Left lung (tissue), 10 donors: ENCODE data around the gene TPD52L1. TPM values are rescaled to one million over a fixed set of nuclear protein-coding genes. Genes with fewer than 3 reads are reported as not detected.
A peak's percentile ranks its signal among the peaks of the same experiment; 100 is the strongest.

Experiments
- ATAC-seq: fragments of 200-7000 bp; cut with Tn5 transposase; one replicate; pipeline ENCODE4 v1.9.1; 2020; ENCODE audit warnings: moderate library complexity
- DNase-seq, 4 donors: peaks; one replicate each; pipeline ENCODE4 v3.0.0-alpha.2; 2013 to 2020
- H3K27ac ChIP-seq, 2 donors: fragments of 200-600 bp; sonication (generic) in 1 of 2; one replicate each; pipeline versions ENCODE4 v1.5.0 to v1.8.0; 2020 to 2021
- H3K27me3 ChIP-seq, 2 donors: fragments of 200-600 bp; sonication (generic) in 1 of 2; one replicate each; pipeline versions ENCODE4 v1.5.0 to v1.8.0; 2020 to 2021
- H3K36me3 ChIP-seq, 2 donors: fragments of 200-600 bp; sonication (generic) in 1 of 2; one replicate each; pipeline versions ENCODE4 v1.5.0 to v1.8.0; 2020 to 2021
- H3K4me1 ChIP-seq, 2 donors: fragments of 200-600 bp; one replicate each; pipeline ENCODE4 v1.8.0; 2021
- H3K4me3 ChIP-seq, 2 donors: fragments of 200-600 bp; sonication (generic) in 1 of 2; one replicate each; pipeline versions ENCODE4 v1.5.0 to v1.8.0; 2020 to 2021; ENCODE audit warnings: mild to moderate bottlenecking in 1 of 2
- H3K9me3 ChIP-seq, 2 donors: fragments of 200-600 bp; sonication (generic) in 1 of 2; one replicate each; pipeline versions ENCODE4 v1.5.0 to v1.8.0; 2020 to 2021
- CTCF ChIP-seq, 2 donors: fragments of 200-600 bp; sonication (generic) in 1 of 2; IDR thresholded peaks; one replicate each; pipeline versions ENCODE4 v1.5.0 to v1.8.0; 2021; ENCODE audit warnings: antibody characterized with exemption in 2 of 2
- intact Hi-C, 2 donors: fragments of 100-400 bp; cut with DNase I; formaldehyde crosslinking; loops; one replicate each; pipeline versions ENCODE4 v1.11.2 to v1.14.2; 2022
- polyA plus RNA-seq, 6 donors: library from polyadenylated mRNA; unstranded; fragments of 120-200 nt; gene quantifications; one replicate each; pipeline ENCODE4 v1.2.1, GENCODE V29; 2013; ENCODE audit not compliant: insufficient read length in 6 of 6
- total RNA-seq, 2 donors: library from RNA; stranded (reverse); fragmentation: NEBNext Ultra II Directional; extraction: Animal tissue kit (Norgen Biotek cat#: 25700); gene quantifications; one replicate each; pipeline ENCODE4 v1.2.1, GENCODE V29; 2021
- donor health status: DM: no; HTN: yes; CAD: no.
- donor health status: DM: no; HTN: no; CAD: no.

The TPD52L1 gene
- total and polyA plus RNA-seq, 8 donors, result 17.4 to 125 (median 80.4) TPM

DNA sequence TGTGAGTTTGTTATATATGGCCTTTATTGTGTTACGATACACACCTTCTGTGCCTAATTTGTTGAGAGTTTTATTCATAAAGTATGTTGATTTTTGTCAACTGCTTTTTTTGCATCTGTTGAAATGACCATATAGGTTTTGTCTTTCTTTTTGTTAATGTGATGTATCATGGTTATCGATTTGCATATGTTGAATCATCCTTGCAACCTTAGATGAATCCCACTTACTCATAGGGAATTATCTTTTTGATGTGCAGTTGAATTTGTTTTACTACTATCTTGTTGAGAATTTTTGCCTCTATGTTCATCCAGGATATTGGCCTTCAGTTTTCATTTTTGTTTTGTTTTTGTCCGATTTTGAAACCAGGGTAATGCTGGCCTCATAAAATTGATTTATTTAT lies 45.7 kb upstream of the TPD52L1 start:
- no peak for DNase-seq
- Histone ChIP-seq H3K27ac (no peak overlapping the region), H3K4me3 (no peak overlapping the region), H3K27me3 (no peaks in the 10 kb centered on the region), H3K9me3 (peaks cover 0 to 34% of the 10 kb centered on the region in 2 donors), H3K36me3 (no peaks in the 10 kb centered on the region), H3K4me1 (no peaks in the 10 kb centered on the region)
- ATAC-seq, result no peak
- no peak for TF ChIP-seq CTCF (IDR thresholded peaks at IDR 0.05)
- intact Hi-C loops, result no loop called here

GRCh38 chr6:125110056-125110455 lies 43.5 kb upstream of the TPD52L1 start:
- no peak for TF ChIP-seq CTCF (IDR thresholded peaks at IDR 0.05)
- no peaks in the 10 kb centered on the region for H3K36me3 ChIP-seq
- peaks cover 0 to 34% of the 10 kb centered on the region in 2 donors for H3K9me3 ChIP-seq
- no peak overlapping the region for H3K4me3 ChIP-seq
- no peak for DNase-seq
- no peak for ATAC-seq
- intact Hi-C loops, result no loop called here
- no peak overlapping the region for H3K27ac ChIP-seq
- no peaks in the 10 kb centered on the region for H3K27me3 ChIP-seq
- H3K4me1 ChIP-seq, result no peaks in the 10 kb centered on the region

DNA sequence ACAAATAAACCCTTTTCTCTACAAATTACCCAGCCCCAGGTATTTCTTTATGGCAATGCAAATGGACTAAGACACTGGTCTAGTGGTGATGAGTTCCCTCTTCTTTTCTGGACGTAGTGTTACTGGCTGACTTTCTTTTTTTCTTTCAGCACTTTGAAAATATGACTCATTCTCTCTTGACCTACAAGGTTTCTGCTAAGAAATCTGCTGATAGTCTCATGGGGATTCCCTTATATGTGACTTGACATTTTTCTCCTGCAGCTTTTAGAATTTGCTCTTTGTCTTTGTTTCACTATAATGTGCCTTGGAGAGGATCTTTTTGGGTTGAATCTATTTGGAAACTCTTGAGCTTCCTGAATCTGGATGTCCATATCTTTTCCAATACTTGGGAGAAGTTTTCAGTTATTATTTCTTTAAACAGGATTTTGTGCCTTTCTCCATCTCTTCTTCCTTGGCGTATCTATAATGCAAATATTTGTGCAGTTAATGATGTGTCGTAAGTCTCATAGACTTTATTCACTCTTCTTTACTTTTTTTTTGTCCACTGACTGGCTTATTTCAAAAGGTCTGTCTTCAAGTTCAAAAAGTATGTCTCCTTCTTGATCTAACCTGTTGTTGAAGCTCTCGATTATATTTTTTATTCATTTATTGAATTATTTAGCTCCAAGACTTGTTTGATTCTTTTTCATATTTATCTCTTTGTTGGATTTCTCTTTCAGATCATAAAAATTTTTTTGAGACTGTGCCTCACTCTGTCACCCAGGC lies 42.2 kb upstream of the TPD52L1 start:
- ATAC-seq (no peak), DNase-seq (no peak)
- Histone ChIP-seq H3K36me3 (no peaks in the 10 kb centered on the region), H3K4me3 (no peak overlapping the region), H3K27me3 (no peaks in the 10 kb centered on the region), H3K4me1 (no peaks in the 10 kb centered on the region), H3K9me3 (peaks cover 0 to 34% of the 10 kb centered on the region in 2 donors), H3K27ac (no peak overlapping the region)
- no peak for TF ChIP-seq CTCF (IDR thresholded peaks at IDR 0.05)
- intact Hi-C loops, result no loop called here

GRCh38 chr6:125112934-125113333 lies 40.6 kb upstream of the TPD52L1 start:
- no peaks in the 10 kb centered on the region for H3K27me3 ChIP-seq
- no peak overlapping the region for H3K27ac ChIP-seq
- intact Hi-C loops, result no loop called here
- TF ChIP-seq CTCF (IDR thresholded peaks at IDR 0.05), result no peak
- H3K9me3 ChIP-seq, result peaks cover 0 to 34% of the 10 kb centered on the region in 2 donors
- ATAC-seq (no peak), DNase-seq (no peak)
- H3K36me3 ChIP-seq, result no peaks in the 10 kb centered on the region
- no peak overlapping the region for H3K4me3 ChIP-seq
- H3K4me1 ChIP-seq, result no peaks in the 10 kb centered on the region

GRCh38 chr6:125114248-125114858 lies 39.2 kb upstream of the TPD52L1 start:
- no peak overlapping the region for H3K4me3 ChIP-seq
- no peaks in the 10 kb centered on the region for H3K4me1 ChIP-seq
- ATAC-seq (peak; percentile 69), DNase-seq (peak in 2 of 4 donors; percentile 29 to 60)
- peak; percentile 60 to 82 for TF ChIP-seq CTCF (IDR thresholded peaks at IDR 0.05)
- peaks cover 0 to 31% of the 10 kb centered on the region in 2 donors for H3K9me3 ChIP-seq
- no peaks in the 10 kb centered on the region for H3K36me3 ChIP-seq
- no peaks in the 10 kb centered on the region for H3K27me3 ChIP-seq
- intact Hi-C loops, result no loop called here
- no peak overlapping the region for H3K27ac ChIP-seq
